IPS DF 6.9 (cell line): ENCODE measurements around the gene HLA-DOA.

Experiments used
- DNase-seq: peaks from one replicate; pipeline ENCODE4 v3.0.0-alpha.2; 2013; ENCODE audit warnings: low read depth, low spot score
- H3K27ac ChIP-seq: one replicate; pipeline ENCODE4 v1.5.1; 2013; ENCODE audit warnings: low read length, control low read depth
- H3K27me3 ChIP-seq: 2 replicates; pipeline ENCODE4 v1.6.1; 2013; ENCODE audit warnings: mild to moderate bottlenecking, low read length; ENCODE audit not compliant: control insufficient read depth, insufficient read depth
- H3K36me3 ChIP-seq: 2 replicates; pipeline ENCODE4 v1.6.1; 2013; ENCODE audit warnings: low read length; ENCODE audit not compliant: control insufficient read depth, insufficient read depth
- H3K4me1 ChIP-seq: 2 replicates; pipeline ENCODE4 v1.6.1; 2013; ENCODE audit warnings: low read length; ENCODE audit not compliant: control insufficient read depth, insufficient read depth
- H3K4me3 ChIP-seq: 2 replicates; pipeline ENCODE4 v1.5.1; 2013; ENCODE audit warnings: mild to moderate bottlenecking, low read length
- H3K9me3 ChIP-seq: 2 replicates; pipeline ENCODE4 v1.6.1; 2013; ENCODE audit warnings: low read length, inconsistent platforms; ENCODE audit not compliant: control insufficient read depth, insufficient read depth
- WGBS: extraction: QIAGEN DNeasy Blood & Tissue Kit; methylation state at CpG from one replicate; pipeline ENCODE4 v1.1.7; 2013; ENCODE audit warnings: mixed read lengths, missing lambda C conversion rate; ENCODE audit not compliant: insufficient read length, insufficient coverage; 5-methylcytosine and 5-hydroxymethylcytosine counted together

Gene HLA-DOA

GRCh38 chr6:32963866-32964265, 45.5 kb downstream of the HLA-DOA start:
- no peaks in the 10 kb centered on the region for H3K27me3 ChIP-seq
- H3K4me3 ChIP-seq: no peak overlapping the region
- no peak for DNase-seq
- WGBS: no CpG with 5 or more reads among the region's 1 CpG
- H3K4me1 ChIP-seq: no peaks in the 10 kb centered on the region
- no peaks in the 10 kb centered on the region for H3K9me3 ChIP-seq
- no peaks in the 10 kb centered on the region for H3K36me3 ChIP-seq
- no peak overlapping the region for H3K27ac ChIP-seq

- H3K4me3 ChIP-seq: no peak overlapping the region
- H3K4me1 ChIP-seq: no peaks in the 10 kb centered on the region
- no peak for DNase-seq
- H3K27me3 ChIP-seq: no peaks in the 10 kb centered on the region
- WGBS: no CpG with 5 or more reads among the region's 1 CpG
- H3K27ac ChIP-seq: no peak overlapping the region
- no peaks in the 10 kb centered on the region for H3K36me3 ChIP-seq
- no peaks in the 10 kb centered on the region for H3K9me3 ChIP-seq
Measured at GRCh38 chr6:32962213-32962826, 47.1 kb downstream of the HLA-DOA start.

DNA sequence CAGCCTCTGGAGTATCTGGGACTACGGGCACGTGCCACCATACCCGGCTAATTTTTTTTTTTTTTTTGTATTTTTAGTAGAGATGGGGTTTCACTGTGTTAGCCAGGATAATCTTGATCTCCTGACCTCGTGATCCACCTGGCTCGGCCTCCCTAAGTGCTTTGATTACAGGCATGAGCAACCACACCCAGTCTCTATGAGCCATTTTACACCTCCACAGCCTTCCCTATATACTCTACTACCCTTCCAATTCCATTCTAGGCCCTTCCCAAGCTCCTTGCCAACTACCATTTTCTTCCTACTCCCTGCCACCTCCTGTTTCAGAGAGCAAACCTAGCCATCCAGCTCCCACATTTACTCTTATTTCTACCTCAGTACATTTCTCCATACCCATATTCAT, 48.8 kb downstream of the HLA-DOA start:
- Histone ChIP-seq H3K4me1 (no peaks in the 10 kb centered on the region), H3K36me3 (no peaks in the 10 kb centered on the region), H3K4me3 (no peak overlapping the region), H3K27me3 (no peaks in the 10 kb centered on the region), H3K27ac (no peak overlapping the region), H3K9me3 (no peaks in the 10 kb centered on the region)
- WGBS: no CpG with 5 or more reads among the region's 5 CpGs
- no peak for DNase-seq

DNA sequence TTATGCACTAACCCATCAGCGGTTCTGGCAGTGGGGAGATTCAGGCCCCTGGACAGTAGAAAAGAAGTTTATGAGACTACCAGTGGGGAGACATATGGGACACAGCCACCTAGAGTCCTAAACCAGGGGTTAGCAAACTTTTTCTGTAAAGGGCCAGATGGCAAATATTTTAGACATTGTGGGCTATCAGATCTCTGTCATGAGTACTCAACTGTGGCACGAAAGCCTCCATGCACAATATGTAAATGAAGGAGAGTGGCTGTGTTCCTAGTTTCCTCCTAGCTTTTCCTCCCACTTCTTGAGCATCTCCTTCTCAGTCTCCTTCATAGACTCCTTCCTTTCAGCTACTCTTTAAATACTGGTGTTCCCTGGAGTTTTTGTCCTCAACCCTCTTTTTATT, 53.2 kb downstream of the HLA-DOA start:
- Histone ChIP-seq H3K4me3 (no peak overlapping the region), H3K4me1 (peaks cover 5% of the 10 kb centered on the region; the same call in 1 of the 2 replicates), H3K27me3 (no peaks in the 10 kb centered on the region), H3K9me3 (no peaks in the 10 kb centered on the region), H3K27ac (no peak overlapping the region), H3K36me3 (no peaks in the 10 kb centered on the region)
- no CpG with 5 or more reads among the region's 2 CpGs for WGBS
- DNase-seq: no peak

DNA sequence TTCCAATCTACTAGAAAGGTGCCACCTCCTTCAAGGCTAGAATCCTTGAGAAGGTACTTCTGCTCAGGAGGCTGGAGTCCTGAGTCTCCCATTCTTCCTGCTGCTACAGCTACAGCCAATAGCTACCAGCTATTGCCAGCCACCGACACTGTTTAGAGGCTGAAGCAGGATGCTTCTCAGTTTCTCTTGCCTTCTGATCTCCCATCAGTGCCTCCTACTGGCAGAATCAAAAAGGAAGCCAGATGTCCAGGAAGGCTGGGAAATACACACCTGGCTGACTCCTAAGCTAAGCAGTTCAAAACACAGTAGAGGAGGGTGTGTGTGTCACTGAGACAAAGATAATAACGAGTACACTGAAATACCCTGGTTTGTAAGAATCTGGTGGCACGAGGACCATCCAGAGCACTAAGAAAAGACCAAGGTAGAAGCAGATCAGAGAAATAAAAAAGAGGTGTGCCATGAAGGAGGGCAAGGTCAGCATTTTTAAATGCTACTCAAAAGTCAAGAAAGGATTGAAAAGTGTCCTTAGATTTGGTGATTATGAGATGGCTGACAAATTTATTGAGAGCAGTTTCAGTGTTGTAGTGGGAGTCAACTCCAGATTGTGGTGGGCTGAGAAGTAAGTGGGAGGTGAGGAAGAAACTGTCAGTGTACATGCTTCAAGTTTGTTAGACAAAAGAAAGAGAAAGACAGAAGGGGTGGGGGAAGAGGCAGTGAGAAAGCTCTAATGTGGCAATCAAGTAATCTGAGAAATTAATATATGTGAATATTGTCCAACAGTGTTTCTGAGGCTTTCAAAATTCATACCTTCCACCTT, 54.2 kb downstream of the HLA-DOA start:
- no peak overlapping the region for H3K4me3 ChIP-seq
- H3K4me1 ChIP-seq: peaks cover 5% of the 10 kb centered on the region; the same call in 1 of the 2 replicates
- DNase-seq: no peak
- no peaks in the 10 kb centered on the region for H3K9me3 ChIP-seq
- no peaks in the 10 kb centered on the region for H3K36me3 ChIP-seq
- no CpG with 5 or more reads among the region's 3 CpGs for WGBS
- no peak overlapping the region for H3K27ac ChIP-seq
- H3K27me3 ChIP-seq: no peaks in the 10 kb centered on the region

DNA sequence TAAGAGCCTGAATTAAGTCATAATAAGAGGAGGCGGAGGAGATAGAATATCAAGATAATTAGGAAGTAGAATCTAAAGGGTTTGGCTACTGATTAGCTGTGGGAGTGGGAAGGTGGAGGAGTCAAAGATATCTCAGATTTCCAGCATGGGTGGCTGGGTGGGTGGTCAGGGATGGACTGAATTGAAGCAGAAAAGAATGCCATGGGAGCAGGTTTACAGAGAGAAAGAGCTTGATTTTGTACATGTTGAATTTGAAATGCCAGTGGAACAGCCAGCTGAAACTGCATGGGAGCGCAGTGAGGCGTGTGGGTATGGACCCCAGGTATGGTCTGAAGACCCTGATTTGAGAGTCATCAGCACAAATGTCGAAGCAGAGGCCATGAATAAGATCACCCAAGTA, 55.1 kb downstream of the HLA-DOA start:
- peaks cover 5% of the 10 kb centered on the region; the same call in 1 of the 2 replicates for H3K4me1 ChIP-seq
- DNase-seq: no peak

More for the DNA sequence above, 55.1 kb downstream of the HLA-DOA start:
- no CpG with 5 or more reads among the region's 4 CpGs for WGBS
- Histone ChIP-seq H3K36me3 (no peaks in the 10 kb centered on the region), H3K27ac (no peak overlapping the region), H3K27me3 (no peaks in the 10 kb centered on the region), H3K9me3 (no peaks in the 10 kb centered on the region), H3K4me3 (no peak overlapping the region)
